ENCODE results near the gene PCDH11Y. TPM values are rescaled to one million over a fixed set of nuclear protein-coding genes. Genes with fewer than 3 reads are reported as not detected.
"Not testable (repeated sequence)": the region's sequence is repeated elsewhere in the genome, so short reads cannot be mapped to it uniquely, and the experiment has no call there.

PCDH11Y gene, protein sequence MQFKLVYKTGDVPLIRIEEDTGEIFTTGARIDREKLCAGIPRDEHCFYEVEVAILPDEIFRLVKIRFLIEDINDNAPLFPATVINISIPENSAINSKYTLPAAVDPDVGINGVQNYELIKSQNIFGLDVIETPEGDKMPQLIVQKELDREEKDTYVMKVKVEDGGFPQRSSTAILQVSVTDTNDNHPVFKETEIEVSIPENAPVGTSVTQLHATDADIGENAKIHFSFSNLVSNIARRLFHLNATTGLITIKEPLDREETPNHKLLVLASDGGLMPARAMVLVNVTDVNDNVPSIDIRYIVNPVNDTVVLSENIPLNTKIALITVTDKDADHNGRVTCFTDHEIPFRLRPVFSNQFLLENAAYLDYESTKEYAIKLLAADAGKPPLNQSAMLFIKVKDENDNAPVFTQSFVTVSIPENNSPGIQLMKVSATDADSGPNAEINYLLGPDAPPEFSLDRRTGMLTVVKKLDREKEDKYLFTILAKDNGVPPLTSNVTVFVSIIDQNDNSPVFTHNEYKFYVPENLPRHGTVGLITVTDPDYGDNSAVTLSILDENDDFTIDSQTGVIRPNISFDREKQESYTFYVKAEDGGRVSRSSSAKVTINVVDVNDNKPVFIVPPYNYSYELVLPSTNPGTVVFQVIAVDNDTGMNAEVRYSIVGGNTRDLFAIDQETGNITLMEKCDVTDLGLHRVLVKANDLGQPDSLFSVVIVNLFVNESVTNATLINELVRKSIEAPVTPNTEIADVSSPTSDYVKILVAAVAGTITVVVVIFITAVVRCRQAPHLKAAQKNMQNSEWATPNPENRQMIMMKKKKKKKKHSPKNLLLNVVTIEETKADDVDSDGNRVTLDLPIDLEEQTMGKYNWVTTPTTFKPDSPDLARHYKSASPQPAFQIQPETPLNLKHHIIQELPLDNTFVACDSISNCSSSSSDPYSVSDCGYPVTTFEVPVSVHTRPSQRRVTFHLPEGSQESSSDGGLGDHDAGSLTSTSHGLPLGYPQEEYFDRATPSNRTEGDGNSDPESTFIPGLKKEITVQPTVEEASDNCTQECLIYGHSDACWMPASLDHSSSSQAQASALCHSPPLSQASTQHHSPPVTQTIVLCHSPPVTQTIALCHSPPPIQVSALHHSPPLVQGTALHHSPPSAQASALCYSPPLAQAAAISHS (N-terminal part only)
- not detected for total RNA-seq

- DNase-seq, result not testable (repeated sequence)
These were observed at the start of gene PCDH11Y for GRCh38 chrY:5000057-5000456. TSS of gene PCDH11Y (plus strand) at chrY:5000296. CDS start at chrY:5057100, 56,804 bp downstream.

DNA sequence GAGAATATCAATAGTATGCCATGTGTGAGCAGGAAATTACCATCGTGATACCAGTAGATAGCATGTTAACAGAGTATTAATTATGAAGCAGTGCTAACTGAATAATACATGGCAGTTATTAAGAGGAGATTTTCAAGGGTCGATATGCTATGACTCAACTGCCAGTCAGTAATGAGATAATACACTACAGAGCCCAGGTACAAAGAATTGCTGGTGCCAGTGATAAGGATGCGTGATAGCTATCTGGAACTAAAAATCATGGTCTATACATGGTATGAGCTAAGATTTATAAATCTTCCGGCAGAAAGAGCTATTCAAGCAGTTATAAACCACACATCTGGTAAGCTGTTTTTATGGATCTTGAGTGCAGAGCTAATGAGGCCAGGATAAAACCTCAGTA, 32.2 kb upstream of the PCDH11Y start:
- not testable (repeated sequence) for DNase-seq

DNA sequence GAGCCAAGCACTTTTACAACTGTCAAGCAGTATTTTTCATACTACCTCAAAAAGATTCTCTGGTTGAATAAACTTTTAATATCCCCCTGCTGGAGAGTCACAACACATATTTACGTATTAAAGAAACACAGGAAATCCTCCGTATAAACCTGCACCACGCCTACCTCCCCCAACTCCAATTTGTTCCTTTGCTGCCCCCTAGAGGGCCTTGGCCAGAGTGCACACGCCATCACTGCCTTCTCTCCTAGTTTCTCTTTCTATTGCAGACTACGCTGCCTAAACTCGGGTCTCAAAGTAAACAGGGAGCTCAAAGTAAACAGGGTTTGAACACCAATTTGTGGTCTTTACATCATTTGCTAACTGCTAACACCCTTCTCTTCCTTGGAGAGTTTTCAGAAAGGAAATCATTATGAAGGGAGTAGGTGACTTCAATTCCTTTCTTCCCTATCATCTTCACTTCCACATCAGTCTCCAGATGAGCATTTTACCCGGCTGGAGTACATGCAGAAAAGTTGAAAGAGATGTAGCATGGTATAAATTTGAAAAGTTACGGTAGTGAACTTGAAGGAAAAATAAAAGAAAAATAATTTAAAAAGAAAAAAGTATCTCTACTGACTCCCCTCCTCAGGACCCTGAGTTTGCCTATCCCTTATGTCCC, 8.2 kb upstream of the PCDH11Y start:
- DNase-seq, result not testable (repeated sequence)

GRCh38 chrY:4994892-4995291, 5.2 kb upstream of the PCDH11Y start:
- not testable (repeated sequence) for DNase-seq

- DNase-seq, result not testable (repeated sequence)
These were observed 2.5 kb downstream of the PCDH11Y start for GRCh38 chrY:5002476-5003184.

DNA sequence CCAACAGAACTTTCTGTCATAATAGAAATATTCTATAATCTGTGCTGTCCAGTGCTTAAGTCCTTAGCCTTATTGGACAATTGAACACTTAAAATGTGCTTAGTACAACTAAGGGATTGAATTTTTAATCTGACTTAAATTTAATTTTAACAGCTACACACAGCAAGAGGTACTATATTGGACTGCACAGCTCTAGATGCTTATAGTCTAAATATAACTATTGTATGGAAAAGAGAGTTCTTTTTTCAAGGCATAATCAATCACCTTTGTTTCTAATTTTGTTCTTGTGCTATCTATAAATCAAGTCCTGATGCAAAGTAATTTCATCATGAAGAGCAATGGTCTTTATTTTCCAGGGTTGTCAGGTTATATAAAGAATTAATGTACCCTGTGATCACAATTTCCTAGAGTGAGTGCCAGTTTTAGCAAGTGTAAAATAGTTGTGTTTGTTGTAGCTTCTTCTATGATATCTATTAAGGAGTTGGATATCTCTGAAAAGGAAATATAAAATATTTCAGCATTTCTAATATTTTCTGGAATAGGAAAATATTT, 39.0 kb downstream of the PCDH11Y start:
- DNase-seq, result not testable (repeated sequence)

GRCh38 chrY:5083017-5083416, 82.9 kb downstream of the PCDH11Y start:
- not testable (repeated sequence) for DNase-seq

- not testable (repeated sequence) for DNase-seq
These were observed 182.9 kb downstream of the PCDH11Y start for GRCh38 chrY:5182998-5183397.

DNA sequence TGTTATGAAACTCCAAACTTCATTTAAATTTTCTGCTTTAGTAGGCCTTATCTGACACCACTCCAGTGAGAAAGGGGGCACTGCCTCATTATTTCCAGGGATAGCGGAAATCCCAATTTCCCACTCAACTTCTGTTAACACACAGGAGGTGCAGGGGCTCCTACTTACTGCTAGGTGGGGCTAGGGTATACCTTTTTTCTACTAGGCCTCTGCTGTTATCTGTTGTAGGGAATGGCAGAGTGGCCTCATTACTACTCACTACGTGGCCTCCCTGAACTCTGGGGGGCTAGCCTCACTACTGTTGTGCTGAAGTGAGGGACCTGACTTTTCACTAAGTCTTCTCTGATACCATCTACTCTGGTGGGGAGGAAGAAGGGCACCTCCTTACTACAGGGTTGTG, 215.0 kb downstream of the PCDH11Y start:
- not testable (repeated sequence) for DNase-seq

DNA sequence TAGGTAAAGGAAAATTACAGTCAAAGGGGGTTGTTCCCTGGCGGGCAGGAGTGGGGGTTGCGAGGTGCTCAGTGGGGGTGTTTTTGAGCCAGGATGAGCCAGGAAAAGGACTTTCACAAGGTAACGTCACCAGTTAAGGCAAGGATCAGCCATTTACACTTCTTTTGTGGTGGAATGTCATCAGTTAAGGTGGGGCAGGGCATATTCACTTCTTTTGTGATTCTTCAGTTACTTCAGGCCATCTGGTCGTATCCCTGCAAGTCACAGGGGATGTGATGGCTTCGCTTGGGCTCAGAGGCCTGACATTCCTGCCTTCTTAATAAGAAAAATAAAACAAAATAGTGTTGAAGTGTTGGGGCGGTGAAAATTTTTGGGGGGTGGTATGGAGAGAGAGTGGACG, 324.8 kb downstream of the PCDH11Y start:
- not testable (repeated sequence) for DNase-seq

DNA sequence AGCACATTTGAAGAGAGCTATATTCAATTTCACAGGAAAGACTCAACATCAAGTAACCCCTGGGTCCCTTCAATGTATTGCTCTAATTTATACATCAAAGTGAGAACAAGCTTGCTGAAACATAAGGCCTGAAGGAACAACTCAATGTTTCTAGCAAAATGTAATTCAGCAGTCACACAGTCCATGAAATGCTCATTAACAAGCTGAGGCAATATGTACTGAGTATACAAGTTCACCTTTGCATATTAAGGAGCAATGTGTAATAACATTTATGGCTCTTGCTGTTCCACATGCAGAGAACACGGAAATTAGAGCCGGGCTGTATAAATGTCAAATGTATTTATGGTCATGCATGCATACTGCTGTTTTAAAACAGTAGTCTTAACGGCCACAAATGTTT, 342.1 kb downstream of the PCDH11Y start:
- DNase-seq, result not testable (repeated sequence)

DNA sequence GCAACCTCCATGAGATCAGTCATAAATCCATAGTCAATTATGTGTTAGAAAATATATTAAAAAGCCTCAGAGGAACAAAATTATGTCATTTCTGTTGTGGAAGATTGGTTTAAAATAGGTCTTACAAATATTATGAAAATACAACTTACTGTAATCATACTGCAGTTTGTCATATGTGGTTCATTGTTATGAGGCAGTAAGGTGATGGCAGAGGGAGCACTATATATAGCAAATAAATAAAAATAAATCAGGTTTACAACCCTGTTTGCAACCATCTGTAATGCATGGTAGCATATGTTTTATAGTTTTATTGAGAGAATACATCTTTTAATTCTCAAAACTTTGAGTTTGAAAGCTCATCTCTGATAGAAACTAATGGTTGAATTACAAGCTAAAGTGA, 543.6 kb downstream of the PCDH11Y start:
- not testable (repeated sequence) for DNase-seq

DNA sequence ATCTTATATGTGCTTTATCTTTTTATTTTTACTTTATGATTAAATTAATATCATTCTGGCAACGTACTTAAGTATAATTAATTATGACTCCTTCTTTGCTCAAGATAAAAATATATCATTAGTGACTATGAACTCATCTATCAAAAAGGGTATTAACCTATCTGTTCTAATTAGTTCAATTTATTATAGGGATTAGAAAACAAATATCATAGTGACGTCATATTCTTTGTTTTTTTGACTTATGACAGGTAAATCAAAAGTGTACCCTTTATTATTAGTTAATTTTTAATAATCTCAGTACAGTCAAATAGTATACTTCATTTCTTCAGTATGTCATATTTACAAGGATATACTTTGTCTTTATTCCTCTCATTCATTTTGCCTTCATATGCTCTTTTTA, 638.5 kb downstream of the PCDH11Y start:
- DNase-seq, result not testable (repeated sequence)

- not testable (repeated sequence) for DNase-seq
These were observed 679.2 kb downstream of the PCDH11Y start for GRCh38 chrY:5679265-5679664.

DNA sequence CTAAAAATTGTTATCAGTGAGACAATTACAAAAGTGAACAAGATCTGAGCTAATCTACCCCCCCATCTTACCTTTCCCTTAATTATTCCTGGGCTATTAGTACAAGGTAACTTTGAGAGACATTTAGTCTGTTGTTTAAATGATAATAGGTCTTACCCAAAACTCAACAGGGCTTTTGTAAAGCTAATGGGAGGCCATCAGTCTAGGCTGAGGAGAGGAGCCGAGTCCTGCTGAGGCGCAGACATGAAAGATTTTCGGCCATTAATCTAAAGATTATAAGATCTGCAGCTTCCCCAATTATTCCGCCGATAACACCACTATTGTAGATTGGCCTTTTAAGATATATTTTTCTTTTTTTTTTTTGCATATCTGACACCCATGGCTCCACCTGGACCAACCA, 708.6 kb downstream of the PCDH11Y start:
- not testable (repeated sequence) for DNase-seq

GRCh38 chrY:5709788-5710381, 709.8 kb downstream of the PCDH11Y start:
- not testable (repeated sequence) for DNase-seq

GRCh38 chrY:5761403-5761802, 761.3 kb downstream of the PCDH11Y start:
- not testable (repeated sequence) for DNase-seq

DNA sequence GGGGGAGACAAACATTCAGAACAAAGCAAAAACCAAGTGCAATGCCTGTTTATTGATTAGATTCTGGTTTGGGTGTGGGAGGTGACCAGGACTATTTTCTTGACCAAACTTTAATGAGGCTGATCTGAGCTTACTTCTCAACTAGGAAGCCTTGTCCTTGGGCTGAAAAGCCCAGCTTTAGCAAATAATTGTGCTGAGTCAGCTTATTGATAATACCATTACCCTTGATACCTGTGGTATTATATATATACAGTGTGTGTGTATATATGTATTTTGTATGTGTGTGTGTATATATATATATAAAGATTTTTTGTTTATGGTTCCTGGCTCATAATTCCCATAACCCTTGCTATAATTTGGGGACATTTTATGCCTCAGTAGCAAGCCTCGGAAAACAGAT, 776.4 kb downstream of the PCDH11Y start:
- not testable (repeated sequence) for DNase-seq
